ENCODE data around the gene SRRD. TPM values are rescaled to one million over a fixed set of nuclear protein-coding genes. Genes with fewer than 3 reads are reported as not detected.

The SRRD gene
- total and polyA plus RNA-seq, 2 experiments from 2014 or later: 20.2 to 25.7 TPM

DNA sequence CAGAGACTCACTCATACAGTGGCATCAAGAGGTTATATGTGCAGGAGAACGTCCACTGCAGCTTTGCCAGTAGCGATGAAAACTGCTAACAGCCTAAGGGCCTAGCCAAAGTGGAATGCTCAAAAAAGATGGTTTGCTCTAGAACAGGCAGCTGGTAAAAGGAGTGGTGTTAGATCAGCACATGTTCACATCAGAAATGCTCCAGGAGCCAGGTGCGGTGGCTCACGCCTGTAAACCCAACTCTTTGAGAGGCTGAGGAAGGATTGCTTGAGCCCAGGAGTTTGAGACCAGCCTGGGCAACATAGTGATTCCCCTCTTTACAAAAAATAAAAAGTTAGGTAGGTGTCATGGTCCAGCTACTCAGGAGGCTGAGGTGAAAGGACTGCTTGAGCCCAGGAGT is 38.9 kb downstream of the SRRD start:
- no peaks in the 10 kb centered on the region for H3K9me3 ChIP-seq (ENCODE audit: low read depth)
- in situ Hi-C loops (cut with MboI): no loop called here

GRCh38 chr22:26524870-26525269 is 41.2 kb downstream of the SRRD start:
- no peak overlapping the region for H2AFZ ChIP-seq
- no peaks in the 10 kb centered on the region for H3K4me1 ChIP-seq (ENCODE audit: insufficient read depth)
- in situ Hi-C loops (cut with MboI): no loop called here
- no peaks in the 10 kb centered on the region for H4K20me1 ChIP-seq (ENCODE audit: insufficient read depth)
- H3K9ac ChIP-seq: no peak overlapping the region
- H3K27me3 ChIP-seq (replicated peaks; ENCODE audit: insufficient read depth): no peaks in the 10 kb centered on the region
- H3K79me2 ChIP-seq (ENCODE audit: insufficient read depth): no peaks in the 10 kb centered on the region
- TF ChIP-seq EZH2 (IDR thresholded peaks at IDR 0.05; ENCODE audit: insufficient read depth, poor library complexity, severe bottlenecking) (no peak), EZH2phosphoT487 (IDR thresholded peaks at IDR 0.05; ENCODE audit: insufficient read depth, low read depth) (no peak)
- no peak for DNase-seq
- H3F3A ChIP-seq (ENCODE audit: insufficient read depth): no peaks in the 10 kb centered on the region
- 65 to 67% methylated on average over 4 of the region's 4 CpGs for WGBS, 2 experiments (ENCODE audit: low coverage in 1 of 2, low lambda C conversion rate in 2 of 2, missing lambda C conversion rate in 2 of 2)
- H3K9me2 ChIP-seq (ENCODE audit: insufficient read depth): no peaks in the 10 kb centered on the region
- no peaks in the 10 kb centered on the region for H3K36me3 ChIP-seq (ENCODE audit: low read depth)
- no peak overlapping the region for H3K4me2 ChIP-seq (ENCODE audit: unreplicated experiment)
- no peaks in the 10 kb centered on the region for H3K9me3 ChIP-seq (ENCODE audit: low read depth)
- H3K4me3 ChIP-seq: no peak overlapping the region
- H3K27ac ChIP-seq: no peak overlapping the region

More for the DNA sequence above, 38.9 kb downstream of the SRRD start:
- Histone ChIP-seq H3K36me3 (ENCODE audit: low read depth) (no peaks in the 10 kb centered on the region), H3K4me3 (no peak overlapping the region), H3K27me3 (replicated peaks; ENCODE audit: insufficient read depth) (no peaks in the 10 kb centered on the region), H2AFZ (no peak overlapping the region), H3K9me2 (ENCODE audit: insufficient read depth) (no peaks in the 10 kb centered on the region), H3K9ac (no peak overlapping the region), H3K79me2 (ENCODE audit: insufficient read depth) (no peaks in the 10 kb centered on the region), H3F3A (ENCODE audit: insufficient read depth) (0 out of 2 replicates have a peak, but pooled peaks cover 6% of the 10 kb centered on the region), H4K20me1 (ENCODE audit: insufficient read depth) (no peaks in the 10 kb centered on the region), H3K27ac (no peak overlapping the region), H3K4me2 (ENCODE audit: unreplicated experiment) (no peak overlapping the region), H3K4me1 (ENCODE audit: insufficient read depth) (no peaks in the 10 kb centered on the region)
- no peak for DNase-seq
- WGBS, 2 experiments (ENCODE audit: low coverage in 1 of 2, low lambda C conversion rate in 2 of 2, missing lambda C conversion rate in 2 of 2): 88 to 91% methylated on average over 4 of the region's 4 CpGs
- no peak for TF ChIP-seq EZH2phosphoT487 (IDR thresholded peaks at IDR 0.05; ENCODE audit: insufficient read depth, low read depth)

GRCh38 chr22:26525946-26526564 is 42.4 kb downstream of the SRRD start:
- Histone ChIP-seq H3K4me3 (no peak overlapping the region), H3F3A (ENCODE audit: insufficient read depth) (no peaks in the 10 kb centered on the region), H3K9me3 (ENCODE audit: low read depth) (no peaks in the 10 kb centered on the region), H4K20me1 (ENCODE audit: insufficient read depth) (no peaks in the 10 kb centered on the region), H2AFZ (no peak overlapping the region), H3K79me2 (ENCODE audit: insufficient read depth) (no peaks in the 10 kb centered on the region), H3K9me2 (ENCODE audit: insufficient read depth) (no peaks in the 10 kb centered on the region), H3K4me2 (ENCODE audit: unreplicated experiment) (no peak overlapping the region), H3K36me3 (ENCODE audit: low read depth) (no peaks in the 10 kb centered on the region), H3K9ac (no peak overlapping the region), H3K4me1 (ENCODE audit: insufficient read depth) (no peaks in the 10 kb centered on the region), H3K27ac (no peak overlapping the region), H3K27me3 (replicated peaks; ENCODE audit: insufficient read depth) (no peaks in the 10 kb centered on the region)
- in situ Hi-C loops (cut with MboI): no loop called here
- WGBS, 2 experiments (ENCODE audit: low coverage in 1 of 2, low lambda C conversion rate in 2 of 2, missing lambda C conversion rate in 2 of 2): 50 to 56% methylated on average over 7 of the region's 7 CpGs
- TF ChIP-seq EZH2phosphoT487 (IDR thresholded peaks at IDR 0.05; ENCODE audit: insufficient read depth, low read depth) (no peak), EZH2 (IDR thresholded peaks at IDR 0.05; ENCODE audit: insufficient read depth, poor library complexity, severe bottlenecking) (no peak)
- no peak for DNase-seq

DNA sequence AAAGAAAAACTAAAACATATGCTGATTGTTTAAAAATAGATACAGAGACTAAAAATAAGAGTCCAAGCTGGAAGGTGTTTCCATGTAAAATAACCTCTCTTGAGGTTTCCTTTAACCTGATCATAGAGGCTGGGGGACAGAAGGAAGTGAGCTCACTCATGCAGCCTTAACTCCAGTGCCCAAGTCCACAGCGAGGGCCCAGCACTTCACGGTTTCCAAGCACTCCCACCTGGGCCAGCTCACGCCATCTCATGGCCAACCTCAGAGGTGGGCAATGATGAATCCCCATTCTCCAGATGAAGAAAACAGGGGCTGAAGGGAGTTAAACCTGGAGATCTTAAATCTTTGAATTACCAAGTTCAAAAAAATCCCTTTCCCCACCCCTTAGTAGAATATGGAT is 43.5 kb downstream of the SRRD start:
- Histone ChIP-seq H2AFZ (no peak overlapping the region), H3K27ac (no peak overlapping the region), H3K9me2 (ENCODE audit: insufficient read depth) (no peaks in the 10 kb centered on the region), H3F3A (ENCODE audit: insufficient read depth) (no peaks in the 10 kb centered on the region), H3K9me3 (ENCODE audit: low read depth) (no peaks in the 10 kb centered on the region), H4K20me1 (ENCODE audit: insufficient read depth) (no peaks in the 10 kb centered on the region), H3K9ac (no peak overlapping the region), H3K36me3 (ENCODE audit: low read depth) (peaks cover 7% of the 10 kb centered on the region), H3K27me3 (replicated peaks; ENCODE audit: insufficient read depth) (no peaks in the 10 kb centered on the region), H3K4me2 (ENCODE audit: unreplicated experiment) (no peak overlapping the region), H3K4me3 (no peak overlapping the region), H3K4me1 (ENCODE audit: insufficient read depth) (no peaks in the 10 kb centered on the region), H3K79me2 (ENCODE audit: insufficient read depth) (no peaks in the 10 kb centered on the region)
- 77 to 78% methylated on average over 3 of the region's 3 CpGs for WGBS, 2 experiments (ENCODE audit: low coverage in 1 of 2, low lambda C conversion rate in 2 of 2, missing lambda C conversion rate in 2 of 2)
- in situ Hi-C loops (cut with MboI): no loop called here
- no peak for TF ChIP-seq EZH2phosphoT487 (IDR thresholded peaks at IDR 0.05; ENCODE audit: insufficient read depth, low read depth)
- TF ChIP-seq EZH2 (IDR thresholded peaks at IDR 0.05; ENCODE audit: insufficient read depth, poor library complexity, severe bottlenecking): no peak
- DNase-seq: no peak
